ENCODE measurements around the gene EFNB2.

DNA sequence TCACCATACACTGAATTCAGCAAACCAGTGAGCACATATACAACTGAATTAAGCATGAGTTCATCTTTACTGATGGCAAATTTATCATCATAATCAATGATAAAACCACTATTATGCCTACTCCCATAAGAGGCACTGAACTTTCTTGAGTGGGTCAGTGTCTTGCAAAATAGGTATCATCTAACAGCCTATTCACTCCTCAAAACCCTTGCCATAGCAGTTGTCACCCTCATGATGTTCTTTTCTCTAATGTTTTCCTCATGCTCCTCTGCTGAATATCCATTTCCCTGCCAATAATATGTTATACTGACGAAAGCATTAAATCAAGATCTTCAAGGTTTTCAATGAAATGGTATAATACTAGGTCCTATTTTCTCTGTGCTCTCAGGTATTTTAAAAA lies 26.8 kb upstream of the EFNB2 start:
- TF ChIP-seq, protein P1, sequence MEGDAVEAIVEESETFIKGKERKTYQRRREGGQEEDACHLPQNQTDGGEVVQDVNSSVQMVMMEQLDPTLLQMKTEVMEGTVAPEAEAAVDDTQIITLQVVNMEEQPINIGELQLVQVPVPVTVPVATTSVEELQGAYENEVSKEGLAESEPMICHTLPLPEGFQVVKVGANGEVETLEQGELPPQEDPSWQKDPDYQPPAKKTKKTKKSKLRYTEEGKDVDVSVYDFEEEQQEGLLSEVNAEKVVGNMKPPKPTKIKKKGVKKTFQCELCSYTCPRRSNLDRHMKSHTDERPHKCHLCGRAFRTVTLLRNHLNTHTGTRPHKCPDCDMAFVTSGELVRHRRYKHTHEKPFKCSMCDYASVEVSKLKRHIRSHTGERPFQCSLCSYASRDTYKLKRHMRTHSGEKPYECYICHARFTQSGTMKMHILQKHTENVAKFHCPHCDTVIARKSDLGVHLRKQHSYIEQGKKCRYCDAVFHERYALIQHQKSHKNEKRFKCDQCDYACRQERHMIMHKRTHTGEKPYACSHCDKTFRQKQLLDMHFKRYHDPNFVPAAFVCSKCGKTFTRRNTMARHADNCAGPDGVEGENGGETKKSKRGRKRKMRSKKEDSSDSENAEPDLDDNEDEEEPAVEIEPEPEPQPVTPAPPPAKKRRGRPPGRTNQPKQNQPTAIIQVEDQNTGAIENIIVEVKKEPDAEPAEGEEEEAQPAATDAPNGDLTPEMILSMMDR (IDR thresholded peaks at IDR 0.05) = no peak
- TF ChIP-seq POLR2A (IDR thresholded peaks at IDR 0.05) (no peak), POLR2AphosphoS5 (IDR thresholded peaks at IDR 0.05) (no peak)
